Upper lobe of left lung (tissue), 6 donors: ENCODE measurements around the gene ROMO1. TPM values are rescaled to one million over a fixed set of nuclear protein-coding genes. Genes with fewer than 3 reads are reported as not detected.

ENCODE experiments used
- ATAC-seq, 2 donors: fragments of 200-7000 bp; cut with Tn5 transposase; one replicate each; pipeline ENCODE4 v1.9.1; 2022; ENCODE audit warnings: mild to moderate bottlenecking in 2 of 2, moderate library complexity in 2 of 2; ENCODE audit not compliant: low FRiP score in 2 of 2
- DNase-seq, 2 donors: peaks; one replicate each; pipeline ENCODE4 v3.0.0-alpha.2; 2019 to 2020
- H3K27ac ChIP-seq, 4 donors: fragments of 200-600 bp; sonication (generic); one replicate each; pipeline ENCODE4 v1.5.1; 2016 to 2019
- H3K27me3 ChIP-seq, 4 donors: fragments of 200-600 bp; sonication (generic); one replicate each; pipeline ENCODE4 v1.5.1; 2017 to 2019
- H3K36me3 ChIP-seq, 4 donors: fragments of 200-600 bp; sonication (generic); one replicate each; pipeline ENCODE4 v1.5.1; 2016 to 2019
- H3K4me1 ChIP-seq, 4 donors: fragments of 200-600 bp; sonication (generic); one replicate each; pipeline ENCODE4 v1.5.1; 2018 to 2019
- H3K4me3 ChIP-seq, 4 donors: fragments of 200-600 bp; sonication (generic); one replicate each; pipeline ENCODE4 v1.5.1; 2017 to 2019; ENCODE audit warnings: mild to moderate bottlenecking in 2 of 4, moderate library complexity in 1 of 4
- H3K9me3 ChIP-seq, 4 donors: fragments of 200-600 bp; sonication (generic); one replicate each; pipeline ENCODE4 v1.5.1; 2018 to 2019
- EP300 ChIP-seq, 4 donors: sonication (generic); formaldehyde crosslinking; IDR thresholded peaks; one replicate each; pipeline ENCODE4 v1.5.1; 2017; ENCODE audit warnings: antibody characterized with exemption in 4 of 4, control low read depth in 2 of 4
- POLR2A ChIP-seq, 4 donors: fragments of 450-650 bp; IDR thresholded peaks; one replicate each; pipeline ENCODE4 v1.5.1; 2016 to 2017; ENCODE audit warnings: antibody characterized with exemption in 4 of 4, mild to moderate bottlenecking in 2 of 4
- POLR2AphosphoS5 ChIP-seq, 2 donors: sonication (generic); formaldehyde crosslinking; IDR thresholded peaks; one replicate each; pipeline ENCODE4 v1.5.1; 2017; ENCODE audit warnings: antibody characterized with exemption in 2 of 2
- WGBS, 2 donors: methylation state at CpG; one replicate each; pipeline ENCODE4 v1.1.5; 2017 to 2018; 5-methylcytosine and 5-hydroxymethylcytosine counted together
- total RNA-seq, 6 donors: library from RNA; depleted of rRNA in 4 of 6; stranded (reverse); fragments of >200 nt in 4 of 6; gene quantifications; one replicate each; pipeline versions ENCODE4 v1.1.0 to v1.2.1, GENCODE V29; 2016 to 2021
- TF ChIP-seq, protein P1 (sequence below), 6 experiments: fragments of 450-650 bp in 4 of 6; fragments of 200-600 bp in 2 of 6; sonication (generic) in 2 of 6; IDR thresholded peaks; one replicate each; pipeline ENCODE4 v1.5.1; 2016 to 2019; ENCODE audit warnings: antibody characterized with exemption in 6 of 6
- donor health status: DM: no; HTN: no; CAD: no; lungs with moderate emphysema.
- donor health status: DM: no; HTN: yes; CAD: no; lungs with severe emphysema.

ROMO1 gene
- total RNA-seq, 6 donors from 2014 or later, result 105 to 213 (median 134) TPM

DNA sequence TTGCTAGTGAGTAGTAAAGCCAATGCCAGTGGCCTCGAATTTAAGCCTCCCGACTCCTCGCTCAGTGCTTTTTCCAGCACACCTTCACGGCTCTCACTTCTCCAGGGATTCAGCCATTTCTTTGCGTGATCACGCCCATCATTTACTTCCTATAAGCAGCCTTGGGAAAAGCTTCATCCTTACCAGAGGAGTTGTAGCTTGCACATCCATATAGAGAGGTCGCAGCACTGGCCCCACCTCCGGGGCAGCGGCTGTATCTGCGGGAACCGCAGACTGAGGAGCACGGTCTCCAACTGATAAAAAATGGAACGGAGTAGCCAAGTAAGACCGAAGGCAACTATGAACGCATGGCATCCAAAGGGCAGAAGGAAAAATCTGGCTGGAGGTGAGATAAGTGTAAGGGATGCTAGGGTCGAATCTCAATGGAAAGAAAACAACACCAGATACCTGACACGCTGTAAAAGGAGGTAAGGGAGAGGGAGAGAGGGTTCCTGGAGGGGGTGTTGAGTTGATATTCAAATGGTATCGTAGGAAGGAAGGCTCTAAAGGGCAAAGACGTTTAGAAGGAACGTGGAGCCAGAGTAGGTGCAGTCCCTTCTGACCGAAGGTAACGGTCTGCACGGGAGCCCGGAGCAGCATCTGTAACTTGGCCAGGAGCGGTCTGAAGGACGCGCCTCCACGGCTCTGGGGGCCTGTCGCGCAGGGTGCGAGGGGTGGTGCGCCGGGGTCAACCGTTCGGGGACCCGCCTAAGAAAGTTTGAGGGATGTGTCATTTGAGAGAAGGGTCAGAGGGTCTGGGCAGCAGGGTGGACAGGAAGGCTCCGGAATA lies 693 bp upstream of the ROMO1 start:
- H3K4me3 ChIP-seq, result peak overlapping the region; percentile 61 to 95 (median 84)
- DNase-seq (peak; percentile 26 to 48), ATAC-seq (peak; percentile 3 to 50)
- TF ChIP-seq EP300 (IDR thresholded peaks at IDR 0.05) (no peak), POLR2A (IDR thresholded peaks at IDR 0.05) (no peak), POLR2AphosphoS5 (IDR thresholded peaks at IDR 0.05) (no peak)
- TF ChIP-seq, protein P1, sequence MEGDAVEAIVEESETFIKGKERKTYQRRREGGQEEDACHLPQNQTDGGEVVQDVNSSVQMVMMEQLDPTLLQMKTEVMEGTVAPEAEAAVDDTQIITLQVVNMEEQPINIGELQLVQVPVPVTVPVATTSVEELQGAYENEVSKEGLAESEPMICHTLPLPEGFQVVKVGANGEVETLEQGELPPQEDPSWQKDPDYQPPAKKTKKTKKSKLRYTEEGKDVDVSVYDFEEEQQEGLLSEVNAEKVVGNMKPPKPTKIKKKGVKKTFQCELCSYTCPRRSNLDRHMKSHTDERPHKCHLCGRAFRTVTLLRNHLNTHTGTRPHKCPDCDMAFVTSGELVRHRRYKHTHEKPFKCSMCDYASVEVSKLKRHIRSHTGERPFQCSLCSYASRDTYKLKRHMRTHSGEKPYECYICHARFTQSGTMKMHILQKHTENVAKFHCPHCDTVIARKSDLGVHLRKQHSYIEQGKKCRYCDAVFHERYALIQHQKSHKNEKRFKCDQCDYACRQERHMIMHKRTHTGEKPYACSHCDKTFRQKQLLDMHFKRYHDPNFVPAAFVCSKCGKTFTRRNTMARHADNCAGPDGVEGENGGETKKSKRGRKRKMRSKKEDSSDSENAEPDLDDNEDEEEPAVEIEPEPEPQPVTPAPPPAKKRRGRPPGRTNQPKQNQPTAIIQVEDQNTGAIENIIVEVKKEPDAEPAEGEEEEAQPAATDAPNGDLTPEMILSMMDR (IDR thresholded peaks at IDR 0.05), result no peak
- peaks cover 15 to 39% (median 22%) of the 10 kb centered on the region in 4 donors for H3K4me1 ChIP-seq
- H3K27me3 ChIP-seq, result no peaks in the 10 kb centered on the region
- H3K36me3 ChIP-seq, result peaks cover 15 to 57% (median 28%) of the 10 kb centered on the region in 4 donors
- WGBS, 2 donors, result 8 to 9% methylated on average over 31 to 36 of the region's 37 CpGs
- no peaks in the 10 kb centered on the region for H3K9me3 ChIP-seq
- H3K27ac ChIP-seq, result peak overlapping the region; percentile 86 to 96 (median 94)

DNA sequence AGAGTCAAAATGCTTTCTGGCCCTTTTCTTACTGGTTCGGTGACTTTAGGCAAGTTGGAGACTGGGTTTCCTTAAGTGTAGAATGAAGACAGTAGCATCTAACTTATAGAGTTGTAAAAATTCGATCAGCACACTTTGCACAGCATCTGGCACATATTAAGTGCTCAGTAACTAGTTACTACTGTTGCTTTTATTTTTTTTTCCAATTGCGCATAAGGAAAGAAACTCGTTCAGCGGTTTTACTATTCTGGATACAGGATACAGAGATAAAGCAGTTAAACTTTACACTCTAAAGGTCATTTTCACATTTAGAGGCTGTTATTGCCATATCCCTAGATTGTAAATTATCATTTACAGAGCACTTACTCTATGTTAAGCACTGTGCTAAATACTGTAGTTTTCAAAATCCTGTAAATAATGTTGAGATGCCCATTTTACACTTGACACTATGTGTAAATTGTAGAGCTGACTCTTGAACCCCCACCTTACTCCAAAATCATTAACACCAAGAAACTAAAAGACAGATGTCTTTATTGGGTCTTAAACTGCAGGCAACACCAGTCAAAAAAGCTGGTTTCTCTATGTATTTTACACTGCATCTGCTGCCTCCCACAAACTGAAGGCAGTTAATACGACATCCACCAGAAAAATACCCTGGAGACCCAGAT lies 886 bp downstream of the ROMO1 start:
- peaks cover 26 to 58% (median 40%) of the 10 kb centered on the region in 4 donors for H3K36me3 ChIP-seq
- 22 to 26% methylated on average over 6 of the region's 6 CpGs for WGBS, 2 donors
- H3K27me3 ChIP-seq, result no peaks in the 10 kb centered on the region
- DNase-seq (no peak), ATAC-seq (no peak)
- peak overlapping the region; percentile 61 to 95 (median 84) for H3K4me3 ChIP-seq
- H3K27ac ChIP-seq, result peak overlapping the region; percentile 86 to 96 (median 94)
- H3K9me3 ChIP-seq, result no peaks in the 10 kb centered on the region
- TF ChIP-seq POLR2AphosphoS5 (IDR thresholded peaks at IDR 0.05) (no peak), POLR2A (IDR thresholded peaks at IDR 0.05) (no peak), EP300 (IDR thresholded peaks at IDR 0.05) (no peak)
- TF ChIP-seq, protein P1 (IDR thresholded peaks at IDR 0.05), result no peak
- H3K4me1 ChIP-seq, result peaks cover 15 to 39% (median 22%) of the 10 kb centered on the region in 4 donors

DNA sequence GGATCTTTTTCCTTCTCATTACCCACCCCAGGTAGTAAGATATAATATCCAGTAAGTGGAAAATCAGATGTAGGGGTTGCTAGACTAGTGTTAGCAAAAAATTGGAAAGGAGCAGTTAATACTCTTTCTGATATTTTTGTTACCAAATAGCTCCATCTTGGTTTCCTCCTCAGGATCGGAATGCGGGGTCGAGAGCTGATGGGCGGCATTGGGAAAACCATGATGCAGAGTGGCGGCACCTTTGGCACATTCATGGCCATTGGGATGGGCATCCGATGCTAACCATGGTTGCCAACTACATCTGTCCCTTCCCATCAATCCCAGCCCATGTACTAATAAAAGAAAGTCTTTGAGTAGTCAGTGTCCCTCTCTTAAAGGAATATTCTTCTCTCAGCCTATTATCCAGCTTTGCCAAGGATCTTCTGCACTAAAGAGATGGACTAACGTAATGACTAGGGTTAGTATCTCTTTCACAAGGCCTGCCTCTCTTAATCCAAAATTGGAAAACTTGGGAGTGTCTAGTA lies 1.5 kb downstream of the ROMO1 start:
- DNase-seq, result no peak
- 92% methylated on average over 7 of the region's 7 CpGs for WGBS, 2 donors
- TF ChIP-seq POLR2A (IDR thresholded peaks at IDR 0.05) (no peak), EP300 (IDR thresholded peaks at IDR 0.05) (no peak), POLR2AphosphoS5 (IDR thresholded peaks at IDR 0.05) (no peak)
- TF ChIP-seq, protein P1 (IDR thresholded peaks at IDR 0.05), result no peak
- Histone ChIP-seq H3K27ac (peak overlapping the region in 1 of 4 donors; percentile 86), H3K36me3 (peaks cover 28 to 58% (median 41%) of the 10 kb centered on the region in 4 donors), H3K4me1 (peaks cover 15 to 39% (median 22%) of the 10 kb centered on the region in 4 donors), H3K4me3 (peak overlapping the region in 1 of 4 donors; percentile 79), H3K9me3 (no peaks in the 10 kb centered on the region), H3K27me3 (no peaks in the 10 kb centered on the region)
- ATAC-seq, result no peak

DNA sequence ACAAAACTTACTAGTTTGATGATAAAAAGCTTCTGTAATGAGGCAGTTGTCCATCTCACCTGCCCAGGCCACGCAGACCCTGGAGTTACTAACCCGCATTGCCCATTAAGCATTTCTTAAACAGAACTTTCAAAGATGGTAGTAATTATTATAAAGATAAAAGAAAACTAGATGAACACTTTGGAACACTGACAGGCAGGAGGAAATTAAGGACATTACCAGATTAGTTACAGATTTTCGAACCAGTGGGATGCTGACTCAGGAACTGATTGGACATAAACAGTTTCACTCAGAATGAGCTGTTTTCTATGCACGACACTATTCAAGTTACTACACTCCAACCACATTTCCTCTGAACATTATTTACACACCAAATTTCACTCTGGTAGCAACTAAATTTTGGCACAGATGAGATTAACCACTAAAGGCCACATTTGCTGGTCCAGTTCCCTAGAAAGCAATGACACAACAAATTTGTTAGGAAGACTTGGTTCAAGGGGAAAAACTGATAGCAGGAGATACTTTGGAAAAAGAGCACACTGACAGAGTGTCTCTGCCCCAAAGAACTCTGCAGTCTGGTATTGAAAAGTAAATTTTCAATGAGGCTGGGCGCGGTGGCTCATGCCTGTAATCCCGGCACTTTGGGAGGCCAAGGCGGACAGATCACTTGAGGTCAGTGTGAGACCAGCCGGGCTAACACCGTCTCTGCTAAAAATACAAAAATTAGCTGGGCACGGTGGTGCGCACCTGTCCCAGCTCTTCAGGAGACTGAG lies 3.0 kb downstream of the ROMO1 start:
- peaks cover 15 to 39% (median 22%) of the 10 kb centered on the region in 4 donors for H3K4me1 ChIP-seq
- H3K9me3 ChIP-seq, result no peaks in the 10 kb centered on the region
- no peak overlapping the region for H3K4me3 ChIP-seq
- H3K36me3 ChIP-seq, result peaks cover 41 to 64% (median 53%) of the 10 kb centered on the region in 4 donors
- H3K27me3 ChIP-seq, result no peaks in the 10 kb centered on the region
- ATAC-seq (no peak), DNase-seq (no peak)
- no peak overlapping the region for H3K27ac ChIP-seq
- WGBS, 2 donors, result 83 to 86% methylated on average over 12 of the region's 12 CpGs
- TF ChIP-seq POLR2AphosphoS5 (IDR thresholded peaks at IDR 0.05) (no peak), EP300 (IDR thresholded peaks at IDR 0.05) (no peak), POLR2A (IDR thresholded peaks at IDR 0.05) (no peak)
- TF ChIP-seq, protein P1 (IDR thresholded peaks at IDR 0.05), result no peak
